ENCODE measurements around the gene GH2. TPM values are rescaled to one million over a fixed set of nuclear protein-coding genes. Genes with fewer than 3 reads are reported as not detected.
"Not testable (repeated sequence)": the region's sequence is repeated elsewhere in the genome, so short reads cannot be mapped to it uniquely, and the experiment has no call there.

GH2 gene
- total RNA-seq, 1 experiment from 2014 or later, result not detected

GRCh38 chr17:63917646-63918045, 35.9 kb upstream of the GH2 start:
- Histone ChIP-seq H3K9me3 (ENCODE audit: low read length) (no peaks in the 10 kb centered on the region), H4K20me1 (ENCODE audit: low read length) (no peaks in the 10 kb centered on the region), H3K79me2 (ENCODE audit: low read length) (no peaks in the 10 kb centered on the region), H3K9me2 (replicated peaks; ENCODE audit: low read length) (no peaks in the 10 kb centered on the region), H3F3A (ENCODE audit: low read length, unreplicated experiment) (no peaks in the 10 kb centered on the region), H2AFZ (ENCODE audit: low read length) (no peak overlapping the region), H3K36me3 (ENCODE audit: low read depth, low read length) (no peaks in the 10 kb centered on the region), H3K27me3 (ENCODE audit: low read length) (peaks cover 14% of the 10 kb centered on the region; the same call in 1 of the 2 replicates), H3K27ac (ENCODE audit: low read length) (no peak overlapping the region), H3K4me1 (ENCODE audit: insufficient read depth, low read length) (no peaks in the 10 kb centered on the region), H3K4me3 (ENCODE audit: low read length) (no peak overlapping the region), H3K9ac (ENCODE audit: low read length) (no peak overlapping the region), H3K4me2 (ENCODE audit: low read length) (no peak overlapping the region)
- ChIA-PET CTCF (interaction anchor here (1.0 to 3.2 kb wide), 2 partner anchors 33 to 108 kb away, joined by 4 to 22 read pairs; no protein-coding TSS in a partner anchor), POLR2A (ENCODE audit: unreplicated experiment) (no interaction called here)
- TF ChIP-seq CTCF (conservative IDR thresholded peaks at IDR 0.05; ENCODE audit: low read depth, low read length), result no peak
- no peak for TF ChIP-seq EZH2 (IDR thresholded peaks at IDR 0.05; ENCODE audit: low read length, unreplicated experiment)
- no peak for TF ChIP-seq EZH2phosphoT487 (IDR thresholded peaks at IDR 0.05; ENCODE audit: borderline replicate concordance, low read length)
- BruUV-seq (replicated peaks), result no TSS peak
- intact Hi-C loops (cut with micrococcal nuclease), result loop anchor here (2.0 to 10.0 kb wide), 4 partner anchors 35 to 367 kb away; no protein-coding TSS in a partner anchor
- ATAC-seq (no peak), DNase-seq (no peak)

- H3K9me3 ChIP-seq (ENCODE audit: low read length); CTCF ChIA-PET; DNase-seq; H2AFZ ChIP-seq (ENCODE audit: low read length); H3K9me2 ChIP-seq (replicated peaks; ENCODE audit: low read length); H4K20me1 ChIP-seq (ENCODE audit: low read length); H3F3A ChIP-seq (ENCODE audit: low read length, unreplicated experiment); BruUV-seq (replicated peaks); H3K79me2 ChIP-seq (ENCODE audit: low read length); POLR2A ChIA-PET (ENCODE audit: unreplicated experiment); H3K9ac ChIP-seq (ENCODE audit: low read length); H3K4me3 ChIP-seq (ENCODE audit: low read length); H3K27ac ChIP-seq (ENCODE audit: low read length); H3K4me1 ChIP-seq (ENCODE audit: insufficient read depth, low read length); ATAC-seq; H3K36me3 ChIP-seq (ENCODE audit: low read depth, low read length); H3K4me2 ChIP-seq (ENCODE audit: low read length): not testable (repeated sequence)
- intact Hi-C loops (cut with micrococcal nuclease), result loop anchor here (5.0 to 10.0 kb wide), 2 partner anchors 35 to 368 kb away; no protein-coding TSS in a partner anchor
- peaks cover 14% of the 10 kb centered on the region; the same call in 1 of the 2 replicates for H3K27me3 ChIP-seq (ENCODE audit: low read length)
These were observed 35.5 kb upstream of the GH2 start for GRCh38 chr17:63917206-63917605.

DNA sequence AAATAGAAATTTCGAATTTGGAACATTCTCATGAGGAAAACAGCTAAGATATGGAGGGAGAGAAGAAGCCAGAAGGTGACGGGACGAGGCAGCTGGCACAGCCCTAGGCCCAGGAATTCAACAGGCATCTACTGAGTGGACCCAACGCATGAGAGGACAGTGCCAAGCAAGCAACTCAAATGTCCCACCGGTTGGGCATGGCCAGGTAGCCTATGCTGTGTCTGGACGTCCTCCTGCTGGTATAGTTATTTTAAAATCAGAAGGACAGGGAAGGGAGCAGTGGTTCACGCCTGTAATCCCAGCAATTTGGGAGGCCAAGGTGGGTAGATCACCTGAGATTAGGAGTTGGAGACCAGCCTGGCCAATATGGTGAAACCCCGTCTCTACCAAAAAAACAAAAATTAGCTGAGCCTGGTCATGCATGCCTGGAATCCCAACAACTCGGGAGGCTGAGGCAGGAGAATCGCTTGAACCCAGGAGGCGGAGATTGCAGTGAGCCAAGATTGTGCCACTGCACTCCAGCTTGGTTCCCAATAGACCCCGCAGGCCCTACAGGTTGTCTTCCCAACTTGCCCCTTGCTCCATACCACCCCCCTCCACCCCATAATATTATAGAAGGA, 34.9 kb upstream of the GH2 start:
- no peaks in the 10 kb centered on the region for H4K20me1 ChIP-seq (ENCODE audit: low read length)
- no peaks in the 10 kb centered on the region for H3F3A ChIP-seq (ENCODE audit: low read length, unreplicated experiment)
- no peak for TF ChIP-seq EZH2 (IDR thresholded peaks at IDR 0.05; ENCODE audit: low read length, unreplicated experiment)
- no peak for TF ChIP-seq EZH2phosphoT487 (IDR thresholded peaks at IDR 0.05; ENCODE audit: borderline replicate concordance, low read length)
- no peak for TF ChIP-seq CTCF (conservative IDR thresholded peaks at IDR 0.05; ENCODE audit: low read depth, low read length)
- H3K27me3 ChIP-seq (ENCODE audit: low read length), result peaks cover 14% of the 10 kb centered on the region; the same call in 1 of the 2 replicates
- H3K27ac ChIP-seq (ENCODE audit: low read length), result no peak overlapping the region
- H3K9me2 ChIP-seq (replicated peaks; ENCODE audit: low read length), result no peaks in the 10 kb centered on the region
- H2AFZ ChIP-seq (ENCODE audit: low read length), result no peak overlapping the region
- H3K4me1 ChIP-seq (ENCODE audit: insufficient read depth, low read length), result no peaks in the 10 kb centered on the region
- no peaks in the 10 kb centered on the region for H3K9me3 ChIP-seq (ENCODE audit: low read length)
- no peaks in the 10 kb centered on the region for H3K36me3 ChIP-seq (ENCODE audit: low read depth, low read length)
- BruUV-seq (replicated peaks), result no TSS peak
- H3K4me2 ChIP-seq (ENCODE audit: low read length), result no peak overlapping the region
- POLR2A ChIA-PET (ENCODE audit: unreplicated experiment), result no interaction called here
- ATAC-seq (no peak), DNase-seq (no peak)
- intact Hi-C loops (cut with micrococcal nuclease), result loop anchor here (5.0 to 10.0 kb wide), 2 partner anchors 36 to 368 kb away; no protein-coding TSS in a partner anchor
- no peak overlapping the region for H3K4me3 ChIP-seq (ENCODE audit: low read length)
- CTCF ChIA-PET, result interaction anchor here (0.6 kb wide), 1 partner anchor 53 kb away, joined by 3 read pairs; no protein-coding TSS in a partner anchor
- H3K79me2 ChIP-seq (ENCODE audit: low read length), result no peaks in the 10 kb centered on the region
- H3K9ac ChIP-seq (ENCODE audit: low read length), result no peak overlapping the region

DNA sequence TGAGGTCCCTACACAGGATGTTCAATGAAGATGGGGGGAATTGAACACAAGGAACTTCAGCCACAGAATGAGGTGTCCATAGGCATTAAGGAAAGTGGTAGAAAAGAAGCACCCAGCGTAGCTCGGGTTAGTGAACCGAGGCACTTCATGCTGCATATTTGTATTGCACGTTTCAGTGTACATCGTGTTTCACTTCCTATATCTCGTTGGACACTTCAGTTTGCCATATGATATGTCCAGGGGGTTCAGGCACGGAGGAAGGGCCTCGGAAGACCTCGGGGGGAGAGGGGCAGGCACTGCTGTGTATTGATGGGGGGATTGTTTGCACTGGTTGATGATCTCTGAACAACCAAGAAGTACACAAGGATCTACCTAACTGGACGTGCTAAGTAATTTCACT, 34.0 kb upstream of the GH2 start:
- H3F3A ChIP-seq (ENCODE audit: low read length, unreplicated experiment); H2AFZ ChIP-seq (ENCODE audit: low read length); CTCF ChIA-PET; H3K4me2 ChIP-seq (ENCODE audit: low read length); ATAC-seq; H3K9me2 ChIP-seq (replicated peaks; ENCODE audit: low read length); BruUV-seq (replicated peaks); H3K9me3 ChIP-seq (ENCODE audit: low read length); DNase-seq; H3K27ac ChIP-seq (ENCODE audit: low read length); H3K36me3 ChIP-seq (ENCODE audit: low read depth, low read length); H4K20me1 ChIP-seq (ENCODE audit: low read length); H3K4me3 ChIP-seq (ENCODE audit: low read length); H3K79me2 ChIP-seq (ENCODE audit: low read length); POLR2A ChIA-PET (ENCODE audit: unreplicated experiment); H3K9ac ChIP-seq (ENCODE audit: low read length); H3K4me1 ChIP-seq (ENCODE audit: insufficient read depth, low read length): not testable (repeated sequence)
- peaks cover 14% of the 10 kb centered on the region; the same call in 1 of the 2 replicates for H3K27me3 ChIP-seq (ENCODE audit: low read length)
- intact Hi-C loops (cut with micrococcal nuclease), result loop anchor here (5.0 to 10.0 kb wide), 2 partner anchors 37 to 369 kb away; no protein-coding TSS in a partner anchor
